ENCODE data around the gene RIPPLY2.
"Not testable (repeated sequence)": the region's sequence is repeated elsewhere in the genome, so short reads cannot be mapped to it uniquely, and the experiment has no call there.

The RIPPLY2 gene, protein sequence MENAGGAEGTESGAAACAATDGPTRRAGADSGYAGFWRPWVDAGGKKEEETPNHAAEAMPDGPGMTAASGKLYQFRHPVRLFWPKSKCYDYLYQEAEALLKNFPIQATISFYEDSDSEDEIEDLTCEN

DNA sequence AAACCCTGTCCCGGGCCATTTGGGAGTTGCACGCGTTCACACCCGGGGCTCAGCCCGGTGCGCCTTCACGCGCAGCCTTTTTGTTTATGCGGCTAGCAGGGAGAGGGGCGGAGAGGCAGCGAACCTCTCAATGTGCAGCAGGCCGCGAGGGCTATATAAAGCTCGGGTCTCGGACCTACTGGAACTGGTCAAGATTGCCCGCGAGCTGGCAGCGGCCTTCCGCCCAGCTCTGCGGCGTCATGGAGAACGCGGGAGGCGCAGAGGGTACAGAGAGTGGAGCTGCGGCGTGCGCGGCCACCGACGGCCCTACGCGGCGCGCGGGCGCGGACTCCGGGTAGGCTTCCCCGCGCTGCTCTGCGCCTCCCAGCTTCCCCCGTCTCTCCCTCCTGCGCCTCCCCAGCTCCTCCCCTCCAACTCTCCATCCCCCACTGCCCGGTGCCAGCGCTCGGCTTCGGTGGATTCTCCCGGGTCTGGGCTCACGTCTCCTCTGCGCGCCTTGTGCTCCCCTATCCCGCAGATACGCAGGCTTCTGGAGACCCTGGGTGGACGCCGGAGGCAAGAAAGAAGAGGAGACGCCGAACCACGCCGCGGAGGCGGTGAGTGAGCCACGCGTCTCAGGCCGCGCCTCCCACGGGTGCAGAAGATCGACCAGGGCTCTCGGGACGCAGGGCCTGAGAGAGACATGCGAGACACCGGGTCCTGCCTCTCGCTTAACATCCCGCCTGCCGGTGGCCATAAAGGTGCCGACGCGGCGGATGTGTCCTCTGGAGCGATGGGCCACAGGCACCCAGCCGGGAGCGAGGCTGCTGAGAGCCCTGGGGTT, at the start of gene RIPPLY2:
Gene RIPPLY2 (plus strand): TSS at position 183 of the 823 bp plus-strand sequence. CDS start 57 bp downstream, at position 240.
- DNase-seq: no peak

DNA sequence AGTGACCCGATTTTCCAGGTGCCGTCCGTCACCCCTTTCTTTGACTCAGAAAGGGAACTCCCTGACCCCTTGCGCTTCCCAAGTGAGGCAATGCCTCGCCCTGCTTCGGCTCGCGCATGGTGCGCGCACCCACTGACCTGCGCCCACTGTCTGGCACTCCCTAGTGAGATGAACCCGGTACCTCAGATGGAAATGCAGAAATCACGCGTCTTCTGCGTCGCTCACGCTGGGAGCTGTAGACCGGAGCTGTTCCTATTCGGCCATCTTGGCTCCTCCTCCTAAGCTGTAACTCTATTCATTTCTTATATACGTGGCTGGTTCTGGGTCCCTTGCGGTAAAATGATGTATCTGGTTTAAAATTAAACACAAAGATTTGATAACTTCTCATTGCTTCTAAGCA, 49.7 kb upstream of the RIPPLY2 start:
- not testable (repeated sequence) for DNase-seq

DNA sequence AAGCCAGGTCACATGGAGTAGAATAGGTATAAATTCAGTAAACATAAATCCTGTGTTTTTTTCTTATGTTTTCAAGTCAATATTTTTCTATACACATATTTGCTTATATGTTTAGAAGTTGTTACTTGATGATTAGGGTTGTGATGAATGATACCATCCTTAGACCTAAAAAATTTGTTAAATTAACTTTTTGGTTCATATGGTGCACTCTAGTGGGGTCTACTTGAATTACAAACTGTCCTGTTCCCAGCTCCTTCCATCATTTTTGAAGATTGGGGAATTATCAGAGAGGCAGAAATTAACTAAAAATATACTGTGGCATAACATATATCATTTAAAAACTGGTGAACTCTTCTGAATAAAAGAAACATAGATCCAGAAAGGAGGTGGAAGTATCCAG, 48.3 kb upstream of the RIPPLY2 start:
- DNase-seq: no peak

DNA sequence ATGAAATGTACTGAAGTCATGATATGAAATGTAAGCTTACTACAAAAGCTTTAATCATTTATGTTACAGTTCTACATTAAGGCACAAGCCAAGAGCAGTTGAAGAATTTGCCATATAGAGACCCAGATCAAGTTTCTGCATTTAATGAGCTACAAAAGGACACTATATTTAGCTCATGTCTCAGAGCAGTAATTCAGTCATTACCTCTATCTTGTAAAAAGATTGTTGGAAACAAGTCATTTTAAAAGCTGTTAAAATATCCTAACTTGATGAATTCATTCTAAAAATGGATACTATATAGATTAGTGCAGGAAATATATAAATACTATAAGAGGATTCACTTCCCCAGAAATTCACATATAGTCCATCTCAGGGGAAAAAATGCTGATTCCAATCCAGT, 45.2 kb upstream of the RIPPLY2 start:
- no peak for DNase-seq

DNA sequence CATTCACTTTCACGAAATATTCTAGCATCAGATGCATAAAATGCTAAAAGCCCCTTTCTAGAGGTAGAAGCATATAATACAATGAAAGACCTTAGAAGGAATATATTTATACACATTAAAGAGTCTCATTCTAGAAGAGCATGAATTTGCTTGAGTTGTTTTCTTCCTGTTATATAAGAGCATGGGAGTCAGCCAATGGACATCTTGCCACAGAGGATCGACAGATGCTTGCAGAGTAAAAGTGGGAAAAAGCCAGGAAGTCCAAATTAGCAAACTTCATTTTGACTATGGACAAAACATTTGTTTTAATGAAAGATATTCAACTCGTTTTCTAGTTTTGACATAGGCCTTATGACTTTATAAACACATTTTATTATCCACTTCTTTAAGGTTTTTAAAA, 44.2 kb upstream of the RIPPLY2 start:
- no peak for DNase-seq

DNA sequence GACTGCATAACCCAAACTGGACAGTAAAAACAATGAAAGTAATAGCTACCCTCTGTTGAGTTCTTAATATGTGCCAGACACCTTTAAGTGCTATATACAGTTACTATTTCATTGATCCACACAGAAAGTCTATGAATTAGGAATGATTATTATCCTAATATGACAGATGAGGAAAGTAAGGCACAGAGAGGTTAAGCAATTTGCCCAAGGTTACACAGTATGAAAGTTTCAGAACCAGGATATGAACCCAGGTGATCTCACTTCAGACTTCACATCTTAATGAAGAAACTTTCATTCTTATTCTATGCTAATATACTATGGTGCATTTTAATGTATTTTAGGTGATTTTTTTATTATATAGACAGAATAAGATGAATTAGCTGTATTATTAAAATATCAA, 40.6 kb upstream of the RIPPLY2 start:
- DNase-seq: no peak

DNA sequence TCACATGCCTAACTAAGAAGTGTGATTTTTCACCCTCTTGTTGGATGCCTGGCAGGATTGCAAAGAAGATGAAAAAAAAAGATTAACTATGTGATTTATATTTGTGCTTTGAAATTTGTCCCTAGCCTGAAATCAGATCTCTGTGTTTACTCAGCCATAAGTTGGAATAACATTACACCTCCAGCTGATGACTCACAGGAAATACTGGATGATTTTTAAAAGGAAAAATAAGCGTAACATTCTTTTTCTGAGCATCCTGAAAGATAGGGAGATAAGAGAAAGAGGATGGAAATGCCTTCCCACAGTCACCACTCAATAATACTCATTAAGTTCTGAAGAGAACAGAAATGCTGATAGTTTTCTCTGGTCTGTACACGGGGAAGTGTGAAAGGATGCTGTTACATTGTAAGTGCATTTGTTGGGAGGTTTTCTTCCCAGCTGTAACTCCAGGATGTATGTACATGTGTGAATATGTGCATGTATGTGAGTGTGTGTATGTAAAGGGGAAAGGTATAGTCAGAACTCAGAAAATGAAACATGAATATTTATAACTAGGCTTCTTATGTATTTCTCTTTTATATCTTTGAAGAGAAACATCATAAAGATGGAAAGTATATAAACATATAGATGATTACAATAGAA, 37.4 kb upstream of the RIPPLY2 start:
- no peak for DNase-seq

DNA sequence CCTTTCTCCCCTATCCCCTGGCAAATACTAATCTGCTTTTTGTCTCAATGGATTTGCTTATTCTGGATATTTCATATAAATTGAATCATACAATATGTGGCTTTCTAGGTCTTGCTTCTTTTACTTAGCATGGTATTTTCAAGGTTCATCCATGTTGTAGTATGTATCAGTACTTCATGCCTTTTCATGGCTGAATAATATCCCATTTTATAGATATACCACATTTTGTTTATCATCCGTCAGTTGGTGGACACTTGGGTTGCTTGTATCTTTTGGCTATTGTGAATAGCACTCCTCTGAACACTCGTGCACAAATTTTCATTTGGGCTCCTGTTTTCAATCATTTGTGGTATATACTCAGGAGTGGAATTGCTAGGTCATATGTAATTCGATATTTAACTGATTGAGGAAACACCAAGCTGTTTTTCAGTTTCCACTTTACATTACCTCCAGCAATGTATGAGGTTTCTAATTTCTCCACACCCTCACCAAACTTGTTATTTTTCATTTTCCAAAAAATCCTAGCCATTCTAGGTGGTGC, 30.5 kb upstream of the RIPPLY2 start:
- DNase-seq: no peak

DNA sequence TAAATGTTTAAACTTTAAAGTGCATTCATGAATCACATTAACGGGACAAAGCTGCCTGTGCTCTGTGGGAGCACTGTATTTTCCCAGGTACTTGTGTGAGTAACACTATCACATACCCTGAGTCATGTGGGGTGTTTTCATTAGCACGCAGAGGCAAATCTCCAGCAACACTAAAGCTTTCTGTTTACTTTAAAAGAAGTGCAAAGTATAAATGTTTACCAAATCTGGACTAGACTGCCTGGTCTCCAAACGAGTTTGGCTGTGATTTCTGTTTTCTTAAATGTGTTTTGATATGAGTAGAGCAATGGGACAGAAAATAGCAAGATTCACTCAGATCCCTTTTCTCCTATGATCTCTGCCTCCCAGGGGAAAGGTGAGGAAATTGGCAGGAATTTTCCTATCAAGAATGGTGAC, 28.8 kb upstream of the RIPPLY2 start:
- DNase-seq: no peak

DNA sequence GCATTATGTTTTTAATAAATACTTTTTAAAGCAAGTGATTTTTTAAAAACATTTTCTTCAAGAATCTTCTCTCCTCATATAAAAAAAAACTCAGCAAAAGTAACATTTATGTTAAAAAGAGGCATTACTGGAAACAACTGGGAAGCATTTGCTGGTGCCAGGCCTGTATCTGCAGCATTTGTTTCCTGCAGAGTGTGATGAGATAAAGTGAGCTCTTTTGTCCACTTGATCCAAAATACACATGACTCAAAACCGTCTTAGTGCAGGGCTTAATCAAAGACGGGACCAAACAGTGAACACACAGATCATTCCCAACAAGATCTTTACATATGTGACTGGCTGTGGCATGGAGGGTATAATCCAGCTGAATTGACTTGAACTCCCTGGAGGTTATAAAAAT, 28.3 kb upstream of the RIPPLY2 start:
- no peak for DNase-seq

DNA sequence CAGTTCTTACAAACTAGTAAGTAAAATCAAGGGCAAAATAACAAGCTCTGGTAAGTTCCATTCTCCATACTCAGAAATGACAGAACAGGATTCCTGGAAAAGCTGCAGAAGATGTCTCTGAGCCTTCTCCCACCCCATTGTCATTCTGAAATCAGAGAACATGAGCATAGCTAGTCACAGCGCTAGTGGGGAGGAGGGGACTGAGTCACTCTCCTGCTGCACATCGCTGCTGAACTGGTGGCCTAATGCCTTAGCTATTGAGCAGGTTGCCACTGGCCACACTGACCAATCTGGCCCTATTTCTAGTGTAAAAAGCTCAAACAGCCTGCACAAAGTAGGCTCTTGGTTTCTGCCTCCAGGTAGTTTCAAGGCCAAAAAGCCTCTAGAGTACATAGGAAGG, 26.1 kb upstream of the RIPPLY2 start:
- no peak for DNase-seq

DNA sequence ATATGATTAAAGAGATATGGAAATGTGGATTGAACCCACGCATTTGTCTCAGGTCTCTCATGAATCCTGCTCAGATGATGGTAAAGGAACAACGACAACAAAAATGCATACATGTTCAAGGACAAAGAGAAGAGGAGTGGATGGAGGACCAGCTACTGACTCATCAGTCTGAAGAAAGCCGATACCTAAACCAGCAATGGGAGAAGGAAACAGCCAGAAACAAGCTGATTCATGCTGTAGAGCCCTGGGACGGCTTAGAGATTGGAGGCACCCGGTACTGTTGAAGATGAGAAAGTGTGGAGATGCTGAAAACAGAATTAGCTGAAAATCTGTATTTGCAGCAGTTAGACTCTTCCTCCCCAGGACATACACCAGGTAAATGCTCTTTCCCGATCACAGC, 14.4 kb upstream of the RIPPLY2 start:
- DNase-seq: peak; percentile 16

DNA sequence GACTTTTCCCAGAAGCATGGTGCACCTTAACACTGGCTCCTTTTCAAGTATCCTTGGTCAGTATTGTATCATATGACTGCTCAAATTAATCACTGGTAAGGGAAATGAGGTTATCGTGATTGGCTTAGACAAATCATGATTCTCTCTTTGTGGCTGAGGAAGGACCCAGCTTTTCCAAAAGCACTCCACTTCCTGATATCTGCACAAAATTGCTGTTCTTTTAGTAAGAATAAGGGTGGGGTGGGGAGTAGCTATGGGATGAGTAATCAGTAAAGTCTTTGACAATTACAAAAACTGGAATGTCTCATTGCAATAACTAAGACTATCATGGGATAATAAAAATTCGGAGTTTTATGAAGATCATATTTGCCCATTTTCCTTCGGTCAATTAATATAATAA, 9.0 kb upstream of the RIPPLY2 start:
- no peak for DNase-seq

DNA sequence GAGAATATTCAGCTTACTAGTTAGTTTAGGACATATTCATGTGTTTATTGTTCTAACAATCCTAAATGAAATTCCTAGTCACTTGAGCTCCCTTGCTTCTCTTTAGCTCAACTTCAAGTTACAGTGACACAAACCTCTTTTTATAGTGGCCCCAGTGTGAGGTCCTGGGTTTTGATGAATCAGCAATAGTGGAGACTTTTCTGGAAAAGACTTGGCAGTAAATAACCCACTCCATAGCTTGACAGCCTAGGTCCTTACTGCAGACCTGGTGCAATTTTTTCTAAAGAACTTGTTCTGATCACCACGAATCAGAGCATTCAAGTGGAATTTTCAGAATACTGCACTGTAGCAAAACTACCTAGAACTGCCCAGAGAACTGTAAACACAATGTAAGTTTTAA, 6.9 kb upstream of the RIPPLY2 start:
- DNase-seq: no peak

DNA sequence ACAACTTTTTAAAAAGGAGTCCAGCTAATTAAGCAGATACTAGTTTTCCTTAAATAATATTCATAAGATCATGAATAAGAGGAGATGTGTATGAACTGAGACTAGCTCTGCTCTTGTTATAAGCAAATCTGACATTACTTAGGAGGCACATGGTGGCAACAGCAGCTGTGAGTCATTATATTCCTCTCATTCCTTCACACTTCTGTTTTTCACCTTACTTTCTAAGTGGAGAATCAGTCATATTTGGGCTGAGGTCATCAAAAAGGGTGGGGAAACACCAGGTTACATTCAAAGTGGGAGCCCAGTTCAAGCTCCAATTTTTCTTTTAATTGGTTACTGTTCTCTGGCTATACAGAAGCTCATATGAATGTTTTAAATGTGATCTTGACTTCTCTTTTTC, 6.0 kb upstream of the RIPPLY2 start:
- DNase-seq: no peak

DNA sequence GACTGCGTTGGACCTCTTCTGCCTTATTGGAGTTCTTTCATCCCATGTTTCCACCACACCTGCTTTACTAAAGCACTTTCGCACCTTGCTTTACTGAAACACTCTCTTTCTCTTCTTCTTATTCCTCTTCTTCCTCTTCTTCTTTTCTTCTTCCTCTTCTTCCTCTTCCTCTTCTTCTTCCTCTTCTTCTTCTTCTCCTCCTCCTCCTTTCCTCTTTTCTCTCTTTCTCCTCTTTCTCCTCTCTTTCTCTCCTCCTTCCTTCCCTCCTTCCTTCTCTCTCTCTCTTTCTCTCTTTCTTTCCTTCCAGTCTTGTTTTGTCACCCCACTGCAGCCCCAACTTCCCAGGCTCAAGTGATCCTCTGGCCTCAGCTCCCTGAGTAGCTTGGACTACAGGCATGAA, 4.0 kb upstream of the RIPPLY2 start:
- DNase-seq: no peak

DNA sequence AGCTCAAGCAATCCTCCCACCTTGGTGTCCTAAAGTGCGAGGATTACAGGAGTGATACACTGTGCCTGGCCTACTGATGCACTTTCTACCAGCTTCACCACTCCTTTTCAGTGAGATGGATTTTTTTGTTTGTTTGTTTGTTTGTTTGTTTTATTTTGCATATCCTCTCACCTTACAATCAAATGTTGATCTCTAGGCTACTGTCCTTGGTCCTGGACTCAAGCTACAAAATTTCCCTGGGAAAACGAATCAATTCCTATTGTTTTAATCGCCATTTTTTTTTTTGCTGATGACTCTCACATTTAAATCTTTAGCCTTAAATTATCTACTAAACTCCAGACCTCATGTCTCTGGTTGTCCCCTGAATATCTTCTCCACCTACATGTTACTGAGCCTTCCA, 3.5 kb upstream of the RIPPLY2 start:
- DNase-seq: no peak

DNA sequence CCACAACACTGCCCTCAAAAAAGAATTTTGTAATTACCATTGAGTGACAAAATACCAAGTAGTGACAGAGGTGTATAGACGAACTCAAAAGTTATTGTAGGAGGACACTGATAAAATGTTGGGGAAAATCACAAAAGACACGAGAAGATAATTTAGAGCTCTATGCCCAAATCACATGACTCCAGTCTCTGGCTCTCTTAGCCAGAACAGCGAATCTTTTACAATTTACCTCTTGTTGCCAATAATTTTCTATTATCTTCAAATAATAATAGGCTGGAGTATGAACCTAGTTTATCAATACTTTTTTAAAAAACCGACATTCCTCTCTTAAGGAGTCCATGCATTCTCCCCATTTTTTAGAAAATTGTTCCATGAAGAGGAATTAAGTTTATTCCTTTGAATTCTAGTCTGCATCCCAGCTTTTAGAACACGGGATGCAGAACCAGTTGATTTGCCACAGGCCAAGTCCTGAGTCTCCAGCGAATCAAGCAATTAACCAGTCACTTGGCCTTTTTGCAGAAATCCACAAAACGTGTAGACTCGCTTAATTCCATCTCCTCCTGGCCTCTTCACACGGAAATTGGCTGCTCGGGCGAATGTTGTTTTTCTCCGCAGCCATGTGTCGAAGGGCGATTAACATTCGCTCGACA, 507 bp upstream of the RIPPLY2 start:
- DNase-seq: no peak

DNA sequence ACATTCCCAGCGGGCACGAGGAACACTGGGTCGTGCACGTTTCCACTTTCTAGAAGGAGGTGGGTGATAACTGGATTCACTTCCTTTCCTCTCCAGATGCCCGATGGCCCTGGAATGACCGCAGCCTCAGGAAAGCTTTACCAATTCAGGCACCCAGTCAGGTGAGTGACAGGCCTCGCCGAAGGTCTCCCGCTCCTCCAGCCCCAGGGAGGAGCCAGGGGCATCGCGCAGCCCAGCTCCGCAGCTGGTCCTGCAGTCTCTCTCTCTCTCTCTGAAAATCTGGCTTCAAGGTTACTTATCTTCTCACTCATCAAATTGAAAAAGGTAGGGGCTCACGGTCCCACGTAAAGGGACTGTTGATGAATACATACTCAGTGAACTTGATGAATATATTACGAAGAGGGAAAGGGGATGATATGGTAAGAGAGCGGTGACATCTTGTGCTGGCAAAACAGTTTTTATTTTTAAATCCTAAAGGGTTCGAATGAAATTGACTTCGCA, 891 bp downstream of the RIPPLY2 start:
- DNase-seq: no peak

DNA sequence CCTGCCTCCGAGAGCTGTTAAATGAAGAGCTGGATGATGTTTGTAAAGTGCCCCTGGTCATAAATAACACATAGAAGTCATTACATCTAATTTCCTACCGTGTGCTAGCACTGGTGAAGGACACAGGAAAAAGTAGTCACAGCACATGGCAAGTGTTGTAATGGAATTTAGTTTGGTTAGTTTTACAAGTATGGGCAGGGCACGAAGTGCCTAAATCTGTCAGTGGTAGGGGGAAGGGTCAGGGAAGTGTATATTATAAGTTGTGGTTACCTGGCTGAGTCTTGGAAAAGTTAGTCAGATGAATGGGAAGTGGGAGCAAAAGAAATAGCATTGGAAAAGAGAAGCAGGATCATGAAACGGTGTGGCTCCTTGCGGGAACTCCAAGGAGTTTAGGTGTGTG, 1.6 kb downstream of the RIPPLY2 start:
- DNase-seq: no peak

DNA sequence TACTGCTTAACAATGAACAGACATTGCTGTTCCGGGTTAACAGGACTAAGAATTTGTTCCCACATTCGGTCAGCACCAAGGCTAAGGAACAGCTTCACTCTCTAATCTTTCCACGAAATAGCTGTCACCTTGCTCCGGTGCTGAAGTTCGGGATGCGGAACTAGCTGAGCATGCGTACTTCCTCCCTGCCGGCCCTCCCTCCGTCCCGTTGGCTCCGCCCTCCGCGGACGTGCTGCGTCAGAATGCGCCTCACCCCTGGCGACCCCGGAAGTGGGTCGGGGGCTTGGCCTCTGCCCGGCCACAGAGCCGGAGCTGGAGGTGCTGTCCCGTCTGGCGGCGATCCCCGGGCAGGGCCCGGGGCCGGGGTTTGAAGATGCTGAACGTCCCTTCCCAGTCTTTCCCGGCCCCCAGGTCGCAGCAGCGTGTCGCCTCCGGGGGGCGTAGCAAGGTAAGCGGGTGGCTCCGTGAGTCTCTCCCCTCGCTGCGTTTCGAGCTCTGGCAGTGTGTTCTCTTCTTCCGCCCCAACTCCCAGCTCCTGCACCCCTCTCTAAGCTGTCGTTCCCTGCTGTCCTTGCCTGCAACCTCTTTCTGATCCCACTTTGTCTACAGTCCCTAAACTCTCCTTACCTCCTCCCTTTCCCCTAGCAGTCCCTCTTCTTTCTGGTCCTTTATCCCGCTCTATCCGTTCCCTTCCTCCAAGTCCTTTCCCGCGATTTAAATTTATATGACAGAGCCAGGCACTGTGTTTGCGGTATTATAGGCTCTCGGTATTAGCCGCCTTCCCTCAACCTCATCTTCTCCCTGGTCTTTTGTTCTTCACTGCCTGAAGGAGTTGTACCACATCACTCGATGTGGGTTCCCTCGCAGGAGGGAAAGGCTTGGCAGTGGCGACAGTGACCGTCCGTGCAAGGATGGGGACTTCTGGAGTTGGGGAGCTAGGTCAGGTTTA, 6.5 kb downstream of the RIPPLY2 start, which contains the start of gene CYB5R4:
Gene CYB5R4 (plus strand): TSS at position 280 of the 949 bp plus-strand sequence. CDS start 94 bp downstream, at position 374.
- peak; percentile 99 for DNase-seq

DNA sequence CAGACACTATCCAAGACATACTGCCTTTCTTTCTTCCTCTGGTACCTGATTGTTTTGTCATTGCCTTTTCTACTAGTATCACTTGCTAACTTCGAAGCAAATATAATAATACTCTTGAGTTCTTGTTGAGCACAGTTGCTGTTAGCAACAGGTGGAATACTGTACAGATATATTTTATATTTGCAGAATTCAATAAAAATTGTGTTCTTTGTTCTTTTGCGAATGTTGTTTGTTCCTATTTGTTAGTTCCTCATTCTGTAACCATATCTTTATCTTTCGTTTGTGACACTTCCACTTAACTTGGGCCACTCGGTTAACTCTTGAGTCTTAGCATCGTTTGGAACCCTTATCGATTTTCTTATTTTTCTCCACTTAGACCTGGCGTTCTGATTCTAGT, 7.2 kb downstream of the RIPPLY2 start:
- peak; percentile 70 for DNase-seq

Measured in OCI-M1 (cell line).